Measurements from ENCODE around the gene DNM3. TPM values are rescaled to one million over a fixed set of nuclear protein-coding genes. Genes with fewer than 3 reads are reported as not detected.

Gene DNM3
- total and polyA plus RNA-seq, 4 donors = 2.1 to 16.3 (median 5.6) TPM

- Histone ChIP-seq H3K4me1 (ENCODE audit: control insufficient read depth in 5 of 5, insufficient read depth in 5 of 5, low read length in 5 of 5) (peaks cover 0 to 1% (median 0%) of the 10 kb centered on the region in 5 donors), H3K4me3 (no peak overlapping the region), H3K9ac (ENCODE audit: insufficient read depth in 1 of 2, low read length in 2 of 2) (no peak overlapping the region), H3K27ac (ENCODE audit: low read depth in 1 of 2, low read length in 1 of 2) (no peak overlapping the region), H3K9me3 (ENCODE audit: control insufficient read depth in 4 of 4, insufficient read depth in 3 of 4, low read length in 3 of 4) (no peaks in the 10 kb centered on the region), H3K27me3 (ENCODE audit: control insufficient read depth in 3 of 3, insufficient read depth in 3 of 3, low read length in 2 of 3) (no peaks in the 10 kb centered on the region), H3K36me3 (ENCODE audit: control insufficient read depth in 4 of 4, insufficient read depth in 4 of 4, low read length in 4 of 4) (no peaks in the 10 kb centered on the region)
- TF ChIP-seq CTCF (IDR thresholded peaks at IDR 0.05; ENCODE audit: control extremely low read depth, extremely low read depth) = no peak
- DNase-seq (peak in 2 of 3 donors; percentile 3 to 26), ATAC-seq (ENCODE audit: insufficient read depth, low FRiP score) (no peak)
Observed at GRCh38 chr1:171940368-171940767, 99.1 kb downstream of the DNM3 start.

GRCh38 chr1:171941920-171942319 lies 100.6 kb downstream of the DNM3 start:
- no peak for ATAC-seq (ENCODE audit: insufficient read depth, low FRiP score)
- no peaks in the 10 kb centered on the region for H3K36me3 ChIP-seq (ENCODE audit: control insufficient read depth in 4 of 4, insufficient read depth in 4 of 4, low read length in 4 of 4)

GRCh38 chr1:171943973-171944561 lies 102.8 kb downstream of the DNM3 start:
- DNase-seq (peak in 1 of 3 donors; percentile 6), ATAC-seq (ENCODE audit: insufficient read depth, low FRiP score) (no peak)
- no peaks in the 10 kb centered on the region for H3K27me3 ChIP-seq (ENCODE audit: control insufficient read depth in 3 of 3, insufficient read depth in 3 of 3, low read length in 2 of 3)
- no peak overlapping the region for H3K4me3 ChIP-seq
- 92 to 93% methylated on average over 3 of the region's 3 CpGs for WGBS, 2 donors
- no peaks in the 10 kb centered on the region for H3K9me3 ChIP-seq (ENCODE audit: control insufficient read depth in 4 of 4, insufficient read depth in 3 of 4, low read length in 3 of 4)
- H3K4me1 ChIP-seq (ENCODE audit: control insufficient read depth in 5 of 5, insufficient read depth in 5 of 5, low read length in 5 of 5) = peaks cover 0 to 1% (median 0%) of the 10 kb centered on the region in 5 donors
- no peak for TF ChIP-seq CTCF (IDR thresholded peaks at IDR 0.05; ENCODE audit: control extremely low read depth, extremely low read depth)
- H3K27ac ChIP-seq (ENCODE audit: low read depth in 1 of 2, low read length in 1 of 2) = no peak overlapping the region
- no peaks in the 10 kb centered on the region for H3K36me3 ChIP-seq (ENCODE audit: control insufficient read depth in 4 of 4, insufficient read depth in 4 of 4, low read length in 4 of 4)
- H3K9ac ChIP-seq (ENCODE audit: insufficient read depth in 1 of 2, low read length in 2 of 2) = no peak overlapping the region

More at GRCh38 chr1:171941920-171942319, 100.6 kb downstream of the DNM3 start:
- no peak for TF ChIP-seq CTCF (IDR thresholded peaks at IDR 0.05; ENCODE audit: control extremely low read depth, extremely low read depth)
- Histone ChIP-seq H3K27me3 (ENCODE audit: control insufficient read depth in 3 of 3, insufficient read depth in 3 of 3, low read length in 2 of 3) (no peaks in the 10 kb centered on the region), H3K4me3 (no peak overlapping the region), H3K9me3 (ENCODE audit: control insufficient read depth in 4 of 4, insufficient read depth in 3 of 4, low read length in 3 of 4) (no peaks in the 10 kb centered on the region), H3K9ac (ENCODE audit: insufficient read depth in 1 of 2, low read length in 2 of 2) (no peak overlapping the region), H3K27ac (ENCODE audit: low read depth in 1 of 2, low read length in 1 of 2) (no peak overlapping the region), H3K4me1 (ENCODE audit: control insufficient read depth in 5 of 5, insufficient read depth in 5 of 5, low read length in 5 of 5) (peaks cover 0 to 1% (median 0%) of the 10 kb centered on the region in 5 donors)
- WGBS, 2 donors = 94% methylated on average over 1 of the region's 1 CpG
- no peak for DNase-seq

GRCh38 chr1:171948511-171948910 lies 107.2 kb downstream of the DNM3 start:
- WGBS, 2 donors = 3 to 5% methylated on average over 1 of the region's 1 CpG
- ATAC-seq (ENCODE audit: insufficient read depth, low FRiP score) = no peak

More at GRCh38 chr1:171948511-171948910, 107.2 kb downstream of the DNM3 start:
- H3K4me1 ChIP-seq (ENCODE audit: control insufficient read depth in 5 of 5, insufficient read depth in 5 of 5, low read length in 5 of 5) = no peaks in the 10 kb centered on the region
- H3K36me3 ChIP-seq (ENCODE audit: control insufficient read depth in 4 of 4, insufficient read depth in 4 of 4, low read length in 4 of 4) = no peaks in the 10 kb centered on the region
- H3K9ac ChIP-seq (ENCODE audit: insufficient read depth in 1 of 2, low read length in 2 of 2) = no peak overlapping the region
- no peaks in the 10 kb centered on the region for H3K27me3 ChIP-seq (ENCODE audit: control insufficient read depth in 3 of 3, insufficient read depth in 3 of 3, low read length in 2 of 3)
- H3K27ac ChIP-seq (ENCODE audit: low read depth in 1 of 2, low read length in 1 of 2) = no peak overlapping the region
- H3K4me3 ChIP-seq = no peak overlapping the region
- H3K9me3 ChIP-seq (ENCODE audit: control insufficient read depth in 4 of 4, insufficient read depth in 3 of 4, low read length in 3 of 4) = peaks cover 0 to 2% (median 0%) of the 10 kb centered on the region in 4 donors
- TF ChIP-seq CTCF (IDR thresholded peaks at IDR 0.05; ENCODE audit: control extremely low read depth, extremely low read depth) = no peak
- no peak for DNase-seq

Measured in lung (tissue), 12 donors.